K562 (cell line): ENCODE results near the gene ANK2. TPM values are rescaled to one million over a fixed set of nuclear protein-coding genes. Genes with fewer than 3 reads are reported as not detected.

Experiments
- ATAC-seq: fragments of 200-7000 bp; cut with Tn5 transposase; 3 replicates; pipeline ENCODE4 v1.9.1; 2020; ENCODE audit warnings: moderate library complexity
- BruUV-seq: library from RNA; stranded (reverse); fragments of 400-500 nt; replicated peaks from 2 replicates; lab custom pipeline; 2021; lab: Mats Ljungman, UMichigan
- CTCF ChIA-PET: fragments of 300-600 bp; formaldehyde crosslinking; extraction: SDS; loops from one replicate; lab custom pipeline; 2021; ENCODE audit warnings: low intra/inter-chr PET ratio; lab: Yijun Ruan, JAX
- POLR2A ChIA-PET: fragments of 300-600, 350-650 bp; sonication (Branson Sonifier 250); formaldehyde crosslinking; extraction: SDS; loops from one replicate; lab custom pipeline; 2021; ENCODE audit warnings: antibody characterized with exemption, inconsistent platforms; lab: Yijun Ruan, JAX
- DNase-seq, 4 experiments: peaks; one replicate each; pipeline versions ENCODE4 v3.0.0 to v3.0.0-alpha.2; 2011 to 2018; ENCODE audit warnings: low spot score in 3 of 4, mixed read lengths in 3 of 4; ENCODE audit errors: extremely low read depth in 1 of 4
- FAIRE-seq: peaks from 2 replicates; lab custom pipeline; 2011; peaks lifted over from hg19 to GRCh38; lab: Jason Lieb, UNC
- H2AFZ ChIP-seq: 2 replicates; pipeline ENCODE4 v1.6.0; 2011; ENCODE audit warnings: low read depth, low read length, control low read depth, inconsistent platforms
- H3K27ac ChIP-seq: fragments of 200-600 bp; 3 replicates; pipeline ENCODE4 v1.8.0; 2011; ENCODE audit warnings: low read depth, mild to moderate bottlenecking, control low read depth, inconsistent platforms, low read length, moderate library complexity, mixed read lengths; ENCODE audit errors: extremely low read depth
- H3K27me3 ChIP-seq, 2 experiments: fragments of 300-600 bp in 1 of 2; 2 replicates in 1 of 2; 3 replicates in 1 of 2; pipeline versions ENCODE4 v1.6.0 to v1.8.0; 2011; ENCODE audit warnings: inconsistent platforms in 2 of 2, low read length in 2 of 2, mild to moderate bottlenecking in 1 of 2, mixed read lengths in 1 of 2, moderate library complexity in 1 of 2; ENCODE audit not compliant: control insufficient read depth in 2 of 2, insufficient read depth in 2 of 2
- H3K36me3 ChIP-seq: fragments of 300-600 bp; 3 replicates; pipeline ENCODE4 v1.8.0; 2011; ENCODE audit warnings: mild to moderate bottlenecking, low read length, inconsistent platforms; ENCODE audit not compliant: control insufficient read depth, insufficient read depth
- H3K4me1 ChIP-seq, 2 experiments: fragments of 200-600 bp in 1 of 2; replicated peaks in 1 of 2; 2 replicates in 1 of 2; 3 replicates in 1 of 2; pipeline versions ENCODE4 v1.5.1 to v1.8.0; 2011; ENCODE audit warnings: inconsistent platforms in 2 of 2, low read length in 2 of 2, mild to moderate bottlenecking in 1 of 2, mixed read lengths in 1 of 2, moderate library complexity in 1 of 2; ENCODE audit not compliant: control insufficient read depth in 2 of 2, insufficient read depth in 2 of 2
- H3K4me2 ChIP-seq: 2 replicates; pipeline ENCODE4 v1.6.1; 2011; ENCODE audit warnings: low read length, control low read depth, inconsistent platforms, mixed read lengths; ENCODE audit not compliant: insufficient read depth
- H3K4me3 ChIP-seq: fragments of 200-600 bp; sonication (generic), shearing (Covaris generic); 2 replicates; pipeline ENCODE4 v1.5.1; 2016; ENCODE audit warnings: control low read depth, inconsistent platforms
- H3K79me2 ChIP-seq: fragments of 200-600 bp; 3 replicates; pipeline ENCODE4 v1.8.0; 2011; ENCODE audit warnings: low read length, inconsistent platforms; ENCODE audit not compliant: control insufficient read depth, insufficient read depth
- H3K9ac ChIP-seq, 2 experiments: 2 replicates each; pipeline versions ENCODE4 v1.6.0 to v1.6.1; 2011; ENCODE audit warnings: low read depth in 2 of 2, low read length in 2 of 2, control low read depth in 1 of 2, inconsistent platforms in 1 of 2, mild to moderate bottlenecking in 1 of 2, mixed read lengths in 1 of 2; ENCODE audit not compliant: insufficient read depth in 1 of 2
- H3K9me1 ChIP-seq: one replicate; pipeline ENCODE4 v1.6.0; 2011; ENCODE audit warnings: inconsistent platforms, mild to moderate bottlenecking, low read length, moderate library complexity; ENCODE audit not compliant: control insufficient read depth, insufficient read depth
- H3K9me3 ChIP-seq: replicated peaks from 2 replicates; pipeline ENCODE4 v1.5.1; 2011; ENCODE audit warnings: low read depth, low read length, inconsistent platforms; ENCODE audit not compliant: control insufficient read depth, insufficient read depth
- H4K20me1 ChIP-seq: replicated peaks from 2 replicates; pipeline ENCODE4 v1.6.1; 2011; ENCODE audit warnings: low read length, inconsistent platforms, mixed read lengths; ENCODE audit not compliant: control insufficient read depth, insufficient read depth
- CREB1 ChIP-seq, 2 experiments: sonication (generic) in 1 of 2; formaldehyde crosslinking in 1 of 2; IDR thresholded peaks; 2 replicates each; pipeline versions ENCODE4 v1.6.1 to v1.8.0; 2012 to 2022; ENCODE audit warnings: inconsistent platforms in 1 of 2, mild to moderate bottlenecking in 1 of 2, missing genetic modification reagents in 1 of 2, moderate library complexity in 1 of 2
- RAD51 ChIP-seq: fragments of 450-650 bp; IDR thresholded peaks from 2 replicates; pipeline ENCODE4 v1.7.1; 2016; ENCODE audit warnings: low read depth, mild to moderate bottlenecking, borderline replicate concordance
- ZNF347 ChIP-seq: fragments of 450-650 bp; formaldehyde crosslinking; IDR thresholded peaks from 2 replicates; pipeline ENCODE4 v1.4.0; 2020; ENCODE audit warnings: low read depth, mild to moderate bottlenecking, moderate library complexity
- ZNF785 ChIP-seq: fragments of 250-450 bp; sonication (Bioruptor Pico); IDR thresholded peaks from 2 replicates; pipeline ENCODE4 v1.4.0; 2020; ENCODE audit warnings: mild to moderate bottlenecking
- in situ Hi-C: fragments of 300-500 bp; cut with MboI; formaldehyde crosslinking; loops from 4 replicates; pipeline ENCODE4 v1.15.0; 2018; ENCODE audit warnings: inconsistent platforms, mixed read lengths
- intact Hi-C: fragments of 100-400 bp; cut with micrococcal nuclease; formaldehyde crosslinking; loops from 2 replicates; pipeline ENCODE4 v1.14.2; 2022
- polyA plus RNA-seq, 8 experiments: library from polyadenylated mRNA; depleted of rRNA in 4 of 8; stranded (reverse) in 5 of 8; unstranded in 3 of 8; fragments of >200 nt; fragmentation: Nextera tagmentation in 2 of 8; fragmentation: Illumina TruSeq in 1 of 8; extraction: Ambion mirVana in 2 of 8; extraction: Trizol in 1 of 8; gene quantifications; 2 replicates each; pipeline versions ENCODE4 v1.2.1 to v1.2.3, GENCODE V29; 2011 to 2014; ENCODE audit warnings: inconsistent platforms in 1 of 8, missing spikeins in 1 of 8
- total RNA-seq, 7 experiments: library from RNA; depleted of rRNA in 6 of 7; stranded (reverse); fragments of >200 nt in 6 of 7; fragmentation: Illumina TruSeq in 2 of 7; extraction: Trizol in 2 of 7; gene quantifications; 2 replicates each; pipeline versions ENCODE4 v1.2.1 to v1.2.3, GENCODE V29; 2011 to 2021; ENCODE audit warnings: low replicate concordance in 1 of 7
- TF ChIP-seq, protein P1 (sequence below): sonication (generic); formaldehyde crosslinking; IDR thresholded peaks from 2 replicates; pipeline ENCODE4 v1.8.0; 2022; ENCODE audit warnings: missing genetic modification reagents, mild to moderate bottlenecking, borderline replicate concordance
- TF ChIP-seq, protein P2 (sequence below): sonication (generic); formaldehyde crosslinking; IDR thresholded peaks from 2 replicates; pipeline ENCODE4 v1.8.1; 2023; ENCODE audit warnings: missing genetic modification reagents, mild to moderate bottlenecking, borderline replicate concordance

The ANK2 gene
- total and polyA plus RNA-seq, 9 of the 15 experiments (the other 6 are each of a cell fraction or from before 2014, with no cell fraction given) = 0.07 to 0.24 TPM; not detected in 7

DNA sequence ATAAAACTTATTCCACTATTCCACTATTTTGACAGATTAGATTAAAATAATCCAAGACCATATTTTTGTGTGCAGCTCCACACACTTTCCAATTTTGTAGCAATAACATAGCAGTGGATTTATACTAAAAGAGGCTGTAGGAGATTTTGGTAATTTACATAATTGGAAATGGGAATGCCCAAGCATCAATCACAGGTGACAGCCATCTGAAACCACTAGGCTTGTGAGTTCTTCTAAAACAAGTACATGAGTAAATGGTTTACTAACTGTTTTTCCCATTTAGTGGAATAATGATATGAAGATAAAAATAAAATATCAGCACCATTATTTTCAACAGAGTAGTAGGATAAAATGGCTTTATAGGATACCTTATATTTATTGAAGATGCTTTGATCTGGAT is 4.4 kb downstream of the ANK2 start:
- Histone ChIP-seq H2AFZ (no peak overlapping the region), H3K79me2 (no peaks in the 10 kb centered on the region), H3K4me2 (no peak overlapping the region), H3K9me3 (no peaks in the 10 kb centered on the region), H3K9ac (no peak overlapping the region), H4K20me1 (no peaks in the 10 kb centered on the region), H3K27me3 (no peaks in the 10 kb centered on the region), H3K4me1 (no peaks in the 10 kb centered on the region), H3K9me1 (no peaks in the 10 kb centered on the region), H3K27ac (no peak overlapping the region), H3K36me3 (no peaks in the 10 kb centered on the region), H3K4me3 (no peak overlapping the region)
- ATAC-seq = no peak
- no peak for FAIRE-seq
- BruUV-seq = no TSS peak
- no peak for DNase-seq
- ChIA-PET POLR2A (no interaction called here), CTCF (no interaction called here)
- in situ Hi-C loops = no loop called here
- intact Hi-C loops = no loop called here
- no peak for TF ChIP-seq ZNF347 (CRISPR knock-in tag)
- TF ChIP-seq ZNF785 (CRISPR knock-in tag) = no peak
- TF ChIP-seq, protein P1, sequence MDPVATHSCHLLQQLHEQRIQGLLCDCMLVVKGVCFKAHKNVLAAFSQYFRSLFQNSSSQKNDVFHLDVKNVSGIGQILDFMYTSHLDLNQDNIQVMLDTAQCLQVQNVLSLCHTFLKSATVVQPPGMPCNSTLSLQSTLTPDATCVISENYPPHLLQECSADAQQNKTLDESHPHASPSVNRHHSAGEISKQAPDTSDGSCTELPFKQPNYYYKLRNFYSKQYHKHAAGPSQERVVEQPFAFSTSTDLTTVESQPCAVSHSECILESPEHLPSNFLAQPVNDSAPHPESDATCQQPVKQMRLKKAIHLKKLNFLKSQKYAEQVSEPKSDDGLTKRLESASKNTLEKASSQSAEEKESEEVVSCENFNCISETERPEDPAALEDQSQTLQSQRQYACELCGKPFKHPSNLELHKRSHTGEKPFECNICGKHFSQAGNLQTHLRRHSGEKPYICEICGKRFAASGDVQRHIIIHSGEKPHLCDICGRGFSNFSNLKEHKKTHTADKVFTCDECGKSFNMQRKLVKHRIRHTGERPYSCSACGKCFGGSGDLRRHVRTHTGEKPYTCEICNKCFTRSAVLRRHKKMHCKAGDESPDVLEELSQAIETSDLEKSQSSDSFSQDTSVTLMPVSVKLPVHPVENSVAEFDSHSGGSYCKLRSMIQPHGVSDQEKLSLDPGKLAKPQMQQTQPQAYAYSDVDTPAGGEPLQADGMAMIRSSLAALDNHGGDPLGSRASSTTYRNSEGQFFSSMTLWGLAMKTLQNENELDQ (CRISPR knock-in tag) = no peak
- no peak for TF ChIP-seq CREB1 (IDR thresholded peaks at IDR 0.05)
- no peak for TF ChIP-seq CREB1 (CRISPR knock-in tag; IDR thresholded peaks at IDR 0.05)
- TF ChIP-seq RAD51 = no peak
- TF ChIP-seq, protein P2, sequence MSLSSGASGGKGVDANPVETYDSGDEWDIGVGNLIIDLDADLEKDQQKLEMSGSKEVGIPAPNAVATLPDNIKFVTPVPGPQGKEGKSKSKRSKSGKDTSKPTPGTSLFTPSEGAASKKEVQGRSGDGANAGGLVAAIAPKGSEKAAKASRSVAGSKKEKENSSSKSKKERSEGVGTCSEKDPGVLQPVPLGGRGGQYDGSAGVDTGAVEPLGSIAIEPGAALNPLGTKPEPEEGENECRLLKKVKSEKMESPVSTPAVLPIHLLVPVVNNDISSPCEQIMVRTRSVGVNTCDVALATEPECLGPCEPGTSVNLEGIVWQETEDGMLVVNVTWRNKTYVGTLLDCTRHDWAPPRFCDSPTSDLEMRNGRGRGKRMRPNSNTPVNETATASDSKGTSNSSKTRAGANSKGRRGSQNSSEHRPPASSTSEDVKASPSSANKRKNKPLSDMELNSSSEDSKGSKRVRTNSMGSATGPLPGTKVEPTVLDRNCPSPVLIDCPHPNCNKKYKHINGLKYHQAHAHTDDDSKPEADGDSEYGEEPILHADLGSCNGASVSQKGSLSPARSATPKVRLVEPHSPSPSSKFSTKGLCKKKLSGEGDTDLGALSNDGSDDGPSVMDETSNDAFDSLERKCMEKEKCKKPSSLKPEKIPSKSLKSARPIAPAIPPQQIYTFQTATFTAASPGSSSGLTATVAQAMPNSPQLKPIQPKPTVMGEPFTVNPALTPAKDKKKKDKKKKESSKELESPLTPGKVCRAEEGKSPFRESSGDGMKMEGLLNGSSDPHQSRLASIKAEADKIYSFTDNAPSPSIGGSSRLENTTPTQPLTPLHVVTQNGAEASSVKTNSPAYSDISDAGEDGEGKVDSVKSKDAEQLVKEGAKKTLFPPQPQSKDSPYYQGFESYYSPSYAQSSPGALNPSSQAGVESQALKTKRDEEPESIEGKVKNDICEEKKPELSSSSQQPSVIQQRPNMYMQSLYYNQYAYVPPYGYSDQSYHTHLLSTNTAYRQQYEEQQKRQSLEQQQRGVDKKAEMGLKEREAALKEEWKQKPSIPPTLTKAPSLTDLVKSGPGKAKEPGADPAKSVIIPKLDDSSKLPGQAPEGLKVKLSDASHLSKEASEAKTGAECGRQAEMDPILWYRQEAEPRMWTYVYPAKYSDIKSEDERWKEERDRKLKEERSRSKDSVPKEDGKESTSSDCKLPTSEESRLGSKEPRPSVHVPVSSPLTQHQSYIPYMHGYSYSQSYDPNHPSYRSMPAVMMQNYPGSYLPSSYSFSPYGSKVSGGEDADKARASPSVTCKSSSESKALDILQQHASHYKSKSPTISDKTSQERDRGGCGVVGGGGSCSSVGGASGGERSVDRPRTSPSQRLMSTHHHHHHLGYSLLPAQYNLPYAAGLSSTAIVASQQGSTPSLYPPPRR (CRISPR knock-in tag) = no peak
